ENCODE measurements around the gene PSMG1.
"Not testable (repeated sequence)": the region's sequence is repeated elsewhere in the genome, so short reads cannot be mapped to it uniquely, and the experiment has no call there.

Gene PSMG1

DNA sequence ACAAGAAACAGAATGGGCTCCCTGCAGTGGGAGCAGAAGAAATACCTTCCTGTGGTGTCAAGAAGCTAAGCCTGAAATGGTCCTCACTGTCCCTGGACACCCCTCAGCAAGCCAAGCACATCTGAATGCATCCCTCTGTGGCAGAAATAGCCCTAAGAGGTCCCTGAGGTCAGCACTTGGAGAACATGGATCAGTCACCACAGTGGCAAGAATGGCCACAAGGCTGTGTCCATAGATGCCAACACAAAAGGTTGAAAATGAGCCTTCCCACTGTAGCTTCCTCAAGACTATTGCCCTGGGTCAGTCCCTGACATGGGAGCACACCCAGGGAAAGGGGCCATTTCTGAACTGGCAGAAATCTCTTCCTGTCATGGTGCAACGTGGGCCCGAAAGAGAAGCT lies 27.7 kb downstream of the PSMG1 start:
- Mint-ChIP-seq H3K4me1 (ENCODE audit: low read depth) (no peaks in the 10 kb centered on the region), H3K4me3 (no peak overlapping the region), H3K27me3 (peaks cover 3% of the 10 kb centered on the region)

DNA sequence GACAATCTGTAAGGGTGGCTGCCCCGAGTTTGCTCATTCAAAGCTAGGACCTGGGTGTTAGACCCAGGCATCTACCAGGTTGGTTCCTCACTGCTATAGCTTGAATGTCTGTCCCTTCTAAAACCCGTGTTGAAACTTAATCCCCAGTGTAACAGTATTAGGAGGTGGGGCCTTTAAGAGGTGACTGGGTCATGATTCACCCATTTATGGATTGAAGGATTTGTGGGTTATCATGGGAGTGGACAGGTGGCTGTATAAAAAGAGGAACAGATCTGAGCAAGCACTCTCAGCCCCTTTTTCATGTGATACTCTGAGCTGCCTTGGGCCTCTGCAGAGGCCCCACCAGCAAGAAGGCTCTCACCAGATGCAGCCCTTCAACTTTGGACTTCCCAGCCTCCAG lies 29.4 kb downstream of the PSMG1 start:
- no peak overlapping the region for H3K4me3 Mint-ChIP-seq
- no peaks in the 10 kb centered on the region for H3K36me3 Mint-ChIP-seq (ENCODE audit: low read depth)
- peaks cover 3% of the 10 kb centered on the region for H3K27me3 Mint-ChIP-seq
- DNase-seq = no peak
- H3K4me1 Mint-ChIP-seq (ENCODE audit: low read depth) = no peaks in the 10 kb centered on the region
- no peak overlapping the region for H3K27ac Mint-ChIP-seq
- no peaks in the 10 kb centered on the region for H3K9me3 Mint-ChIP-seq

More for the DNA sequence above, 27.7 kb downstream of the PSMG1 start:
- H3K36me3 Mint-ChIP-seq (ENCODE audit: low read depth) = no peaks in the 10 kb centered on the region
- DNase-seq = no peak
- H3K9me3 Mint-ChIP-seq = no peaks in the 10 kb centered on the region
- H3K27ac Mint-ChIP-seq = no peak overlapping the region

DNA sequence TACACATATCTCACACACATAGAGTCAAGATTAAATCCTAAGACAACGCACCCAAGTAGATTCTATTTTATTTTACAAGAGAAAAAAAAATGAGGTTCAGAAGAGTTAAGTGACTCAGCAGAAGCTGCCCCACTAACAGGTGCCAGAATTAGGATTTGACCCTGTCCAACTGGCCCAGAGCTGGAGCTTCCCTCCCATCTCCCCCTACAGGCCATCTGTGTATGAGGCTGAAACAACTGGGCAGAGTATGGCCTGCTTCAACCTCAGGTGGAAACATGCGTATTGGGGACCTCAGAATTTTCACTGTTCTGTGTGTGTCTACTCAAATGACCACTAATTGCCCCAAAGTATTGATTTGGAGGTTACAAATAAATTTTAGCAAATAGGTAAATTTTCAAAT lies 29.9 kb downstream of the PSMG1 start:
- no peaks in the 10 kb centered on the region for H3K4me1 Mint-ChIP-seq (ENCODE audit: low read depth)
- no peaks in the 10 kb centered on the region for H3K9me3 Mint-ChIP-seq
- H3K4me3 Mint-ChIP-seq = no peak overlapping the region
- no peaks in the 10 kb centered on the region for H3K36me3 Mint-ChIP-seq (ENCODE audit: low read depth)
- DNase-seq = no peak
- H3K27me3 Mint-ChIP-seq = peaks cover 3% of the 10 kb centered on the region
- no peak overlapping the region for H3K27ac Mint-ChIP-seq

DNA sequence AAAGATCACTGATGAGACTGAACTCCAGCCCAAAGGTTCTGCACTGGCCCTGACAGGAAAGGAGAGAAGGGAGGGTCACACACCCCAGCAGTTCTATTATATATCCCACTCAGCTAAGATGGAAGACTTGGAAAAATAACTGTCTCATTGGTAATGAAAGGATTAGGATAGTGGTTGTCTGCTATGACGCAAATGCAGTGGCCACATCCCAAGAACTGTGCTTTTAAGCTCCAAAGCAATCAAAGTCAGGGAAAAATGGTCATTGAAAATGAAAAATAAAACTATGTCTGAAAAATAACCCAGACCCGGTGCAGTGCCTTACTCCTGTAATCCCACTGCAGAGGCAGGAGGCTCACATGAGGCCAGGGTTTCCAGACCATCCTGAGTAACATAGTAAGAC lies 31.0 kb downstream of the PSMG1 start:
- Mint-ChIP-seq H3K9me3 (no peaks in the 10 kb centered on the region), H3K4me1 (ENCODE audit: low read depth) (no peaks in the 10 kb centered on the region), H3K27me3 (peaks cover 3% of the 10 kb centered on the region), H3K36me3 (ENCODE audit: low read depth) (no peaks in the 10 kb centered on the region), H3K27ac (no peak overlapping the region), H3K4me3 (no peak overlapping the region)
- no peak for DNase-seq

DNA sequence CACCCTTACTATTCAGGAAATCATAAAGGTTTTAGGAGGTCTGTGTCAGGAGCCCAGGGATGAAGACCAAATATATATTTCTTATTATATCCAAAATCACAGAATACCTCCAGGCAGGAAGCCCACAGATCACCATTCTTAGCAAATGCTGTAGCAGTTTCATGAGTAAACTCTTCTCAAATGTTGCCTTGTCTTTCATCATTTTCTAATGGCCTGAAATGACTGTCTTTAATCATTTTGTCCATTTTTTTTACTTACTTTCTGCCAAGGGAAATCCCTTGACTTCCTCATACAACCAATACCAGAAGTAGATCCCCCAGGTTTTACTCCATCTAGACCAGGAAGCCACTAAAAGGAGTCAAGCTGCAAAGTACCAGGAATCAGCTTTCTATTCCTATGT lies 32.4 kb downstream of the PSMG1 start:
- Mint-ChIP-seq H3K27ac (no peak overlapping the region), H3K4me3 (no peak overlapping the region)
- DNase-seq = no peak

DNA sequence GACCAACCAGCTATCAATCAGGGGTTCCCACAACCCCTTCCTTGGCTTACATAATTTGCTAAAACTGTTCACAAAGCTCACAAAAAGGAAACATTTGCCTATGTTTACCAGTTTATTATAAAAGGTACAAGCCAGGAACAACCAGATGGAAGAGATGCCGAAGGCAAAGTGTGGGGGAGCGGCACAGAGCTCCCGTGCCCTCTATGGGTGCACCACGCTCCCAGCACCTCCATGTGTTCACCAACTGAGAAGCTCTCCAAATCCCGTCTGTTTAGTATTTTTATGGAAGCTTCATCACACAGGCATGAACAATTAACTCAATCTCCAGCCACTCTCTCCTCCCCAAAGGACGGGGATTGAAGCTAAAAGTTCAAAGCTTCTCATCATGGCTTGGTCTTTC lies 32.9 kb downstream of the PSMG1 start:
- DNase-seq = no peak
- no peak overlapping the region for H3K27ac Mint-ChIP-seq
- no peaks in the 10 kb centered on the region for H3K9me3 Mint-ChIP-seq

More for the DNA sequence above, 32.4 kb downstream of the PSMG1 start:
- Mint-ChIP-seq H3K4me1 (ENCODE audit: low read depth) (no peaks in the 10 kb centered on the region), H3K9me3 (no peaks in the 10 kb centered on the region), H3K36me3 (ENCODE audit: low read depth) (no peaks in the 10 kb centered on the region), H3K27me3 (peaks cover 3% of the 10 kb centered on the region)

DNA sequence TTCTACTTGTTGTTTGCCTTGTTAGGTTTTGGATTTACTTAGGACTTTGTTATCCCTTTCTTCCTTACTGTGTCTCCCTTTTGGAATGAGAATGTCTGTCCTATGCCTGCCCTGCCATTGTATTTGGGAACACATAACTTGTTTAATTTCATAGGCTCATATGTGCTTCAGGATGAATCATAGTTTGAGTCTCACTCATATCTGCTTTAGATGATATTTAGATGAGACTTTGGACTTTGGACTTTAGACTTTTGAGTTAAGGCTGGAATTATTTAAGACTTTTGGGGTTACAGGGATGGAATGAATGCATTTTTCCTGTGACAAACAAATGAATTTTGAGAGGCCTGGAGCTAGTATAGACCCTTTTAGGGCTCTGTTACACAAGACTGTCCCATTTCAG lies 33.4 kb downstream of the PSMG1 start:
- Mint-ChIP-seq H3K4me3 (no peak overlapping the region), H3K4me1 (ENCODE audit: low read depth) (no peaks in the 10 kb centered on the region), H3K36me3 (ENCODE audit: low read depth) (no peaks in the 10 kb centered on the region), H3K27ac (no peak overlapping the region), H3K27me3 (peaks cover 3% of the 10 kb centered on the region), H3K9me3 (no peaks in the 10 kb centered on the region)
- DNase-seq = no peak

More for the DNA sequence above, 32.9 kb downstream of the PSMG1 start:
- no peaks in the 10 kb centered on the region for H3K4me1 Mint-ChIP-seq (ENCODE audit: low read depth)
- H3K36me3 Mint-ChIP-seq (ENCODE audit: low read depth) = no peaks in the 10 kb centered on the region
- no peak overlapping the region for H3K4me3 Mint-ChIP-seq
- H3K27me3 Mint-ChIP-seq = peaks cover 3% of the 10 kb centered on the region

DNA sequence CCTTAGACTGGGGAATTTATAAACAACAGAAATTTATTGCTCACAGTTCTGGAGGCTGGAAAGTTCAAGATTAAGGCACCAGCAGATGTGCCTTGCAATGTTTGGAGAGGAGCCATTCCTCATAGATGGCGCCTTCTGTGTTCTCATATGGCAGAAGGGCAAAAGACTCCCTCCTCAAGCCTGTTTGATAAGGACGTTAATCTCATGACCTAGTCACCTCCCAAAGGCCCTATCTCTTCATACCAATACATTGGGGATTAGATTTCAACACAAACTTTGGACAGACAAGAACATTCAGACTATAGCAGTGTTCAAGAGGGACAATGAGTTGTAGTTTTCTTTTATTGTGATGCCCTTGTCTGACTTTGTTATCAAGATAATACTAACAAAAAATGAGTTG lies 34.3 kb downstream of the PSMG1 start:
- Mint-ChIP-seq H3K27ac (no peak overlapping the region), H3K9me3 (no peaks in the 10 kb centered on the region), H3K27me3 (peaks cover 3% of the 10 kb centered on the region), H3K4me3 (no peak overlapping the region), H3K36me3 (ENCODE audit: low read depth) (no peaks in the 10 kb centered on the region), H3K4me1 (ENCODE audit: low read depth) (no peaks in the 10 kb centered on the region)
- DNase-seq = no peak

DNA sequence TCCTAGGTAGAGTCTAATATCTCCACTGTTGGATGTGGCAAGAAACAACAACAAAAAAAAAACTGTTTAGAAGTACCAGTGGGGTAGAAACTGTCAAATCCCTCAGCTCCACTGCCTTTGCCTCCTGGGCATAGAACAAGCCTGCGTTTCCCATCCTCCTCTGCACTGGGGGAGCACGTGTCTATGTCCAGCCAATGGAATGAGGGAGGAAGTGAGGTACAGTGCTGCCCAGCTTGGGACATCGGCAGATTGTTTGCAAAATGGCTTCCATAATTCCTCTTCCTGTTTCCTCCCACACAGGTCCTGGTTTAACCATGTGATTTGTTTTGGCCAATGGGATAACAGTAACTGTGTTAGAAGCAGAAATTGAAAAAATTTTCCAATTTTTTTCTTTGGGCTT lies 39.1 kb downstream of the PSMG1 start:
- Mint-ChIP-seq H3K27ac (no peak overlapping the region), H3K9me3 (peaks cover 2% of the 10 kb centered on the region), H3K36me3 (ENCODE audit: low read depth) (no peaks in the 10 kb centered on the region), H3K4me3 (no peak overlapping the region), H3K27me3 (no peaks in the 10 kb centered on the region), H3K4me1 (ENCODE audit: low read depth) (no peaks in the 10 kb centered on the region)
- DNase-seq = no peak

DNA sequence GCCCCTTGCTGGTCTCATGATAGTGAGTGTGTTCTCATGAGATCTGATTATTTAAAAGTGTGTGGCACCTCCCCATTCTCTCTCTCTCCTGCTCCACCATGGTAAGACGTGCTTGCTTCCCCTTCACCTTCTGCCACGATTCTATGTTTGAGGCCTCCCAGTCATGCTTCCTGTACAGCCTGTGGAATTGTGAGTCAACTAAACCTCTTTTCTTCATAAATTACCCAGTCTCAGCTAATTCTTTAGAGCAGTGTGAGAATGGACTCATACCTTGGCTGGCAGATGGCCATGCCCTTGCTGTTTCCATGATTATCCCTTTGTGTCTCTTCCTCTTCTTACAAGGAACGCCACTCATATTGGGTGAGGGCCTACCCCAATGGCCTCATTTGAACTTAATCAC lies 40.3 kb downstream of the PSMG1 start:
- no peak for DNase-seq
- Mint-ChIP-seq H3K27ac (no peak overlapping the region), H3K4me1 (ENCODE audit: low read depth) (no peaks in the 10 kb centered on the region), H3K9me3 (peaks cover 2% of the 10 kb centered on the region), H3K27me3 (no peaks in the 10 kb centered on the region), H3K4me3 (no peak overlapping the region), H3K36me3 (ENCODE audit: low read depth) (no peaks in the 10 kb centered on the region)

DNA sequence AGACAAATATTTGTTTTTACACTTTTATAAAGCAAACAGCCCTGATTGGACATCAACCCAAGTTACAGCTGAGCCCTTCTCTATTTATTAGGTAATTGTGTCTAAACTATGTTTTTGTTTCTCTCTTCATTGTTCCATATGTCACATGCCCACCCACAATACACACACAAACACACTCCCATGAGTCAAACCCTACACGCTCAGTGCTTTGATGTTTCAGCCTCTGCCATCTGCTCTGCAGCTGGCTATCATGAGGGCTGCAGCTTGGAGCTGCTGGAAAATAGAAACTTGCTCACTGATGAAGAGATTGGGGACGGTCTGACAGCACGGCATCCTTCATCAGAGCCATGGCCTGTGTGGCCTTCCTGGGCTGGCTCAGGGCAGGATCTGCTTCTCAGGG lies 41.7 kb downstream of the PSMG1 start:
- Mint-ChIP-seq H3K9me3 (peaks cover 2% of the 10 kb centered on the region), H3K27ac (no peak overlapping the region), H3K36me3 (ENCODE audit: low read depth) (no peaks in the 10 kb centered on the region), H3K4me1 (ENCODE audit: low read depth) (no peaks in the 10 kb centered on the region), H3K27me3 (no peaks in the 10 kb centered on the region), H3K4me3 (no peak overlapping the region)
- DNase-seq = no peak

DNA sequence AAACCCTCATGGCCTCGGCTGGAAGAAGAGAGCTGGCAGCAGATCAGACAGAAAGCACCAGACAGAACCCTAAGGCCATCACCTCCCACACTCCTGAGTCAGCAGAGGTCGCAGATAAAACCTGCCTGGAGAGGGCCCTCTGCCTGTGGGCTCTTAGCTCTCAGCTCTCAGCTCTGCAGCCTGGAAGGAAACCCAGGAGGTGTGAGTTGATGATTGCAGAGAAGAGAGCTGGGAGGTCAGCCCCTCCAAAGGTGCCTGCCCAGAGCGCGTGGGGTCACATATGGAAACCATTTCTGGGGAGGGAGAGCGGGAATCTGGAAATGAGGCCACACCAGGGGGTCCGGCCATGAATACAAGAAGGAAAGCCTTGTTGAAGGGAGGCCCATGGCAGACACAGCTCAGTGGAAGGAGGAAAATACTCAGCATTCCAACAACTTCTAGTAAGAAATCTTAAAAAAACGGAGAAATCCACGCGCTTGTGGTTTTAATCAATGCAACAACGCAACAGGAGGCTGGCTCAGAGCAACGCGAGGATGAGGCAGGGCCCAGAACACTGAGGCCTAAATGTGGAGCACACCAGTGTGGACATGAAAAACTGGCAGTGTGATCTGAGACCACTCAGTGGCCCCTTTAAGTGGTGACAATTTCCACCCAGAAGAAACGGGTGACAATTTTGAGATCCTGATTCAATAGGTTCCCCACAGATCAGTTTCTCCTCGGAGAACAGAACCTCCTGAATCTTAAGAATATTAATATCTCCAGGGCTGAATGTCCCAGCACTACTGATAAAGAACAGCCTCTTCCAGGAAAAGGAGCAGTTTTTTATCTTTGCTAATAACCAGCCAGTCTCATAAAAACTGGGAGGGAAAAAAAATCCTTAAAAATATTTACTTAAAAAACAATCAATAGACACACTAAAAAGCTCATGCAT lies 45.7 kb downstream of the PSMG1 start:
- peaks cover 2% of the 10 kb centered on the region for H3K27me3 Mint-ChIP-seq

DNA sequence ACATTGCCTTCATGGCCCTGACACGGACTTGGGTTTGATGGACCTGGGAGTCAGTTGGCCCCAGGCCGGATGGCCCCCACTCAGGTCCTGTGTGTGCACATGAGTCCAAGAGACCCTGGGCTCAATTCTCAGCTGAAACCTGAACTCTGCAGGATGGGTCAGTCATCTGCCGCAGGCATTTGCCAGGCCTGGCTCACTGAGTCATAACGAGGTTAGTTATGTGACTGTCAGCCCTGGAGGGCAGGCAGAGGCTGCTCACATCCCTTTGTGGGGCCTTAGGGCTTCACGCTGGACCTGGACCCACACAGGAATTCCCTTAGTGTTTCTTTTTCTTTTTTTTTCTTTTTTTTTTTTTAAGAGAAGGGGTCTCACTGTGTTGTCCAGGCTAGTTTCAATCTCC lies 46.5 kb downstream of the PSMG1 start:
- H3K36me3 Mint-ChIP-seq (ENCODE audit: low read depth) = no peaks in the 10 kb centered on the region
- no peaks in the 10 kb centered on the region for H3K4me1 Mint-ChIP-seq (ENCODE audit: low read depth)
- no peak overlapping the region for H3K4me3 Mint-ChIP-seq
- no peaks in the 10 kb centered on the region for H3K9me3 Mint-ChIP-seq
- no peak for DNase-seq
- H3K27me3 Mint-ChIP-seq = peaks cover 5% of the 10 kb centered on the region
- H3K27ac Mint-ChIP-seq = no peak overlapping the region

More for the DNA sequence above, 45.7 kb downstream of the PSMG1 start:
- Mint-ChIP-seq H3K27ac (no peak overlapping the region), H3K4me1 (ENCODE audit: low read depth) (no peaks in the 10 kb centered on the region), H3K9me3 (no peaks in the 10 kb centered on the region), H3K4me3 (no peak overlapping the region), H3K36me3 (ENCODE audit: low read depth) (no peaks in the 10 kb centered on the region)
- DNase-seq = no peak

DNA sequence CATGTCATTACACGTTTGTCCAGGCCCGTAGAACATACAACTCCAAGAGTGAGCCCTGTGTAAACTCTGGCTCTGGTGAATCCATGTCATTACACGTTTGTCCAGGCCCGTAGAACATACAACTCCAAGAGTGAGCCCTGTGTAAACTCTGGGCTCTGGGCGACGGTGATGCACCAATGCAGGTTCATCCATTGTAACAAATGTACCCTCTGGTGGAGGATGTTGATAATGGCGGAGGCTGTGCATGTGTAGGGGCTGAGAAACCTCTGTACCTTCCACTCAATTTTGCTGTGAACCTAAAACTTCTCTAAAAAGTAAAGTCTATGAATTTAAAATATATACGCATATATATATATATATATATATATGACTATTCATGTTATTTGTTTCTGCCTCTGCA lies 47.1 kb downstream of the PSMG1 start:
- not testable (repeated sequence) for H3K27me3 Mint-ChIP-seq; H3K9me3 Mint-ChIP-seq; DNase-seq; H3K27ac Mint-ChIP-seq; H3K36me3 Mint-ChIP-seq (ENCODE audit: low read depth); H3K4me3 Mint-ChIP-seq; H3K4me1 Mint-ChIP-seq (ENCODE audit: low read depth)

DNA sequence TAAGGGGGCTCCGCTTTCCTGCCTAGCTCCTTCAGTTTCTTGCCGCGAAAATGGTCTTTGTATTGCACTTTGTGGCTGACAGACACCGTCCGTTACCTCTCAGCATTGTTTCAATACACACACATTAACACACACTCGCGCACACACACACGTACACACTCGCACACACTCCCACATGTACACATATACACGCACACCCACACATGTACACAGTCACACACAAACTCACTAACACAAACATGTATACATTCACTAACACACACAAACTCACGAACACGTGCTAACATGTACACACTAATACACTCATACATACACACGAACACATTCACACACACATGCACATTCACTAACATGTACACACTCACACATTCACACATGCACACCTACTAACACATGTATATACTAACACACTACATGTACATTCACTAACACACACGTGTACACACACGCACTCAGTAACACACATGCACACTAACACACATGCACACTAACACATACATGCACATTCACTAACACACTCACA lies 48.9 kb downstream of the PSMG1 start:
- no peak for DNase-seq
- no peak overlapping the region for H3K27ac Mint-ChIP-seq
- H3K27me3 Mint-ChIP-seq = peaks cover 8% of the 10 kb centered on the region
- H3K4me3 Mint-ChIP-seq = no peak overlapping the region
- H3K36me3 Mint-ChIP-seq (ENCODE audit: low read depth) = no peaks in the 10 kb centered on the region
- peaks cover 3% of the 10 kb centered on the region for H3K9me3 Mint-ChIP-seq
- no peaks in the 10 kb centered on the region for H3K4me1 Mint-ChIP-seq (ENCODE audit: low read depth)

All from activated T-cell treated with anti-CD3 and anti-CD28 coated beads, Interleukin-2, amount 50 U/mL, for 24 hours (primary cell).